Activated CD4-positive, alpha-beta memory T cell treated with anti-CD3 and anti-CD28 coated beads for 36 hours (primary cell): ENCODE results near the gene ANXA6. TPM values are rescaled to one million over a fixed set of nuclear protein-coding genes. Genes with fewer than 3 reads are reported as not detected.

Experiments used
- CTCF ChIA-PET: fragments of 350-600 bp; sonication (Branson Sonifier 250); formaldehyde crosslinking; loops from one replicate; lab custom pipeline; 2021; ENCODE audit warnings: antibody characterized with exemption, inconsistent platforms; lab: Charles Lee
- POLR2A ChIA-PET: fragments of 350-600 bp; sonication (Branson Sonifier 250); formaldehyde crosslinking; loops from one replicate; lab custom pipeline; 2021; ENCODE audit warnings: antibody characterized with exemption; lab: Charles Lee
- DNase-seq: peaks from one replicate; pipeline ENCODE4 v3.0.0-alpha.2; 2020
- H3K27ac Mint-ChIP-seq: one replicate; pipeline ENCODE4 v1.8.0; 2021; ENCODE audit warnings: mixed read lengths
- H3K27me3 Mint-ChIP-seq: one replicate; pipeline ENCODE4 v1.8.0; 2021; ENCODE audit warnings: mixed read lengths
- H3K36me3 Mint-ChIP-seq: one replicate; pipeline ENCODE4 v1.8.0; 2021; ENCODE audit warnings: mixed read lengths
- H3K4me1 Mint-ChIP-seq: one replicate; pipeline ENCODE4 v1.8.0; 2021; ENCODE audit warnings: low read depth, mixed read lengths
- H3K4me3 Mint-ChIP-seq: one replicate; pipeline ENCODE4 v1.8.0; 2021; ENCODE audit warnings: mild to moderate bottlenecking, mixed read lengths
- H3K9me3 Mint-ChIP-seq: one replicate; pipeline ENCODE4 v1.8.0; 2021; ENCODE audit warnings: mixed read lengths
- intact Hi-C: fragments of 100-400 bp; cut with micrococcal nuclease; formaldehyde crosslinking; loops from one replicate; pipeline ENCODE4 v1.15.1; 2023
- total RNA-seq, 2 experiments: library from RNA; stranded (reverse); gene quantifications; one replicate each; pipeline ENCODE4 v1.2.3, GENCODE V29; 2021

Gene ANXA6
- total RNA-seq, 2 experiments from 2014 or later: 430 to 443 TPM

DNA sequence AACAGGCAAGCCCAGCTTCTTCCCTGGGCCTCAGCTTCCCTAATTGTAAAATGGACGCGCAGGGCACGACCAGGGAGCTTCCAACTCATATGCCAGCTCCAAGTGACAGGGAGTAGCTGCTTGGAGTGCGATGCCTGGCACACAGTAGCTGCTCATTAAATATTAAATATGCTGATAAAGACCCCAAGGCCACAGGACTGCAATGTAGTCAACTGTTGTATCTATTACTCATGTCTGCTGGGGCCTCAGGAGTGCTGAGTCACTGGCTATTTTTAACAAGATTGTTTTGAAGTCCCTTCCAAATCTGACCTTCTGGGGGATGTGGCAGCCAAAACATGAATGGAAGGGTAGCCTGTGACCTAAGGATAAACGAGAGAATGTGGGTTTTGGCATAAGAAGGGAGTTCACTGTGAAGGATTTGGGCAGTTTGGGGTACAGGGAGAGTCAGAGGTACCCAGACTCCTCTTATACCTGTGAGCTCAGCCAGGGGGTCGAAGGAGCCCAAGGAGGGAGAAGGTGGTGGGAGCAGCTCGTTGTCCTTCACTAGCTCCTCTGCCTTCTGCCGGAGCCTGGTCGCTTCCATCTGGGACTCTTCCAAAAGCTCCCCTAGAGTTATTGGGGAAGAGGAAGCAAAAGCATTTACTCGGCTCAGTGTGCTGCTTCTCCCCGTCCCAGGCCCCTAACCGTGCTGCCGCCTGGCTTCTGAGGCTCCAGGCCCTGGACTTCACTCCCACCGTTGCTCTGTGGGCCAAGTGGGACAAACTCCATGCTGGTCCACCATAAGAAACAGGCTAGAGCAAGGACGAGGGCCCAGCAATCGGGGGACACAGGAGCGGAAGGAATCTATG lies 94.2 kb downstream of the ANXA6 start:
- peak overlapping the region; percentile 94 for H3K27ac Mint-ChIP-seq
- H3K9me3 Mint-ChIP-seq: no peaks in the 10 kb centered on the region
- no peak for DNase-seq
- CTCF ChIA-PET: interaction anchor here (4.3 to 13.2 kb wide), 2 partner anchors 13 to 52 kb away, joined by 29 to 101 read pairs; no protein-coding TSS in a partner anchor
- H3K36me3 Mint-ChIP-seq: peaks cover 87% of the 10 kb centered on the region
- H3K27me3 Mint-ChIP-seq: no peaks in the 10 kb centered on the region
- intact Hi-C loops: no loop called here
- POLR2A ChIA-PET: interaction anchor here (0.9 to 2.4 kb wide), 5 partner anchors 12 to 26 kb away, joined by 3 to 6 read pairs (median 3); no protein-coding TSS in a partner anchor
- no peak overlapping the region for H3K4me3 Mint-ChIP-seq
- H3K4me1 Mint-ChIP-seq: peaks cover 98% of the 10 kb centered on the region

GRCh38 chr5:151062405-151063141 lies 95.0 kb downstream of the ANXA6 start:
- intact Hi-C loops: no loop called here
- Mint-ChIP-seq H3K4me3 (no peak overlapping the region), H3K36me3 (peaks cover 83% of the 10 kb centered on the region), H3K27ac (peak overlapping the region; percentile 42), H3K27me3 (no peaks in the 10 kb centered on the region), H3K9me3 (no peaks in the 10 kb centered on the region), H3K4me1 (peaks cover 90% of the 10 kb centered on the region)
- ChIA-PET CTCF (interaction anchor here (4.3 to 13.2 kb wide), 2 partner anchors 12 to 53 kb away, joined by 29 to 101 read pairs; no protein-coding TSS in a partner anchor), POLR2A (interaction anchor here (0.9 to 2.4 kb wide), 6 partner anchors 11 to 88 kb away, joined by 3 to 6 read pairs (median 4); no protein-coding TSS in a partner anchor)
- no peak for DNase-seq

- intact Hi-C loops: loop anchor here (1.0 kb wide), 4 partner anchors 18 to 38 kb away; no protein-coding TSS in a partner anchor
- H3K4me1 Mint-ChIP-seq: peaks cover 77% of the 10 kb centered on the region
- H3K27ac Mint-ChIP-seq: peak overlapping the region; percentile 94
- no peak for DNase-seq
- ChIA-PET CTCF (interaction anchor here (1.5 to 13.2 kb wide), 4 partner anchors 10 to 66 kb away, joined by 3 to 101 read pairs (median 16); no protein-coding TSS in a partner anchor), POLR2A (interaction anchor here (0.8 to 1.8 kb wide), 5 partner anchors 8 to 27 kb away, joined by 3 to 11 read pairs (median 5); no protein-coding TSS in a partner anchor)
- H3K27me3 Mint-ChIP-seq: no peaks in the 10 kb centered on the region
- no peaks in the 10 kb centered on the region for H3K9me3 Mint-ChIP-seq
- H3K4me3 Mint-ChIP-seq: no peak overlapping the region
- H3K36me3 Mint-ChIP-seq: peaks cover 86% of the 10 kb centered on the region
These were observed 96.8 kb downstream of the ANXA6 start for GRCh38 chr5:151060742-151061141.

DNA sequence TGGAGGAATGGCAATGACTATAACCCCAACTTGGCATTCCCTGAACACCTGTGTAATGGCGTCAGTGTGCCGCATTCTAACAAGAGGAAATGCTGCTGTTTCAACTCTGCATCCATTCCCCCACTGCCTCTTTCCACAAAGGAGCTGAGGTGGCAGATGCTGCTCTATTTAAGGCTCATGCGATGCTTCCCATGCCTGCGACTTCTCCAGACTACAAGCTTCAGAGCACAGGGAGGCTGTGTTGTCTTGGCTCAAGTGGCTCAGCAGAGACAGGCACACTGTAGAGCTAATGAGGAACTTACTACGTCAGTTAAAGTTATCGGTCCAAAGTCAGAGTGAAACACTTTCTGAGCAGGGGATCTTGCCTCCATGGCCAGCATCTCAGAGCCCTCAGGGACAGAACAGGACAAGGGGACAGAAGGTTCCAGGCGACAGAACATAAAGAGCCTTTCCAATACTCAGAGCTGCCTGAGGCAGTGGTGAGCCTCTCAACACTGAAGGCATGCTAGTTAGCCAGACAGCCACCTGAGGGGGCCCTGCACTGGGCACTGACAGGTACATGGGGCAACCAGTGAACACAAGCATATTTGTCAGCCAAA lies 98.6 kb downstream of the ANXA6 start:
- DNase-seq: no peak
- CTCF ChIA-PET: interaction anchor here (0.8 to 13.9 kb wide), 5 partner anchors 9 to 54 kb away, joined by 3 to 382 read pairs (median 4); no protein-coding TSS in a partner anchor
- H3K4me3 Mint-ChIP-seq: peak overlapping the region; percentile 56
- H3K36me3 Mint-ChIP-seq: peaks cover 92% of the 10 kb centered on the region
- POLR2A ChIA-PET: no interaction called here
- peak overlapping the region; percentile 94 for H3K27ac Mint-ChIP-seq
- no peaks in the 10 kb centered on the region for H3K9me3 Mint-ChIP-seq
- H3K27me3 Mint-ChIP-seq: no peaks in the 10 kb centered on the region
- H3K4me1 Mint-ChIP-seq: peaks cover 68% of the 10 kb centered on the region
- intact Hi-C loops: no loop called here

- H3K27me3 Mint-ChIP-seq: no peaks in the 10 kb centered on the region
These were observed 99.3 kb downstream of the ANXA6 start for GRCh38 chr5:151058301-151058700.

GRCh38 chr5:151056379-151057325 lies 100.9 kb downstream of the ANXA6 start:
- POLR2A ChIA-PET: interaction anchor here (1.4 kb wide), 1 partner anchor 42 kb away, joined by 3 read pairs; no protein-coding TSS in a partner anchor

More at GRCh38 chr5:151058301-151058700, 99.3 kb downstream of the ANXA6 start:
- peaks cover 61% of the 10 kb centered on the region for H3K4me1 Mint-ChIP-seq
- no peak overlapping the region for H3K4me3 Mint-ChIP-seq
- peak overlapping the region; percentile 94 for H3K27ac Mint-ChIP-seq
- POLR2A ChIA-PET: no interaction called here
- intact Hi-C loops: no loop called here
- CTCF ChIA-PET: interaction anchor here (0.5 to 13.9 kb wide), 6 partner anchors 9 to 263 kb away, joined by 3 to 382 read pairs (median 4); no protein-coding TSS in a partner anchor
- no peaks in the 10 kb centered on the region for H3K9me3 Mint-ChIP-seq
- peaks cover 90% of the 10 kb centered on the region for H3K36me3 Mint-ChIP-seq
- DNase-seq: no peak

GRCh38 chr5:151055336-151055735 lies 102.2 kb downstream of the ANXA6 start:
- H3K4me1 Mint-ChIP-seq: peaks cover 36% of the 10 kb centered on the region
- intact Hi-C loops: no loop called here
- no peaks in the 10 kb centered on the region for H3K27me3 Mint-ChIP-seq
- ChIA-PET POLR2A (no interaction called here), CTCF (interaction anchor here (1.3 to 13.9 kb wide), 3 partner anchors 11 to 70 kb away, joined by 3 to 382 read pairs (median 101); no protein-coding TSS in a partner anchor)
- H3K36me3 Mint-ChIP-seq: peaks cover 82% of the 10 kb centered on the region
- H3K9me3 Mint-ChIP-seq: no peaks in the 10 kb centered on the region
- H3K27ac Mint-ChIP-seq: peak overlapping the region; percentile 24
- no peak for DNase-seq
- H3K4me3 Mint-ChIP-seq: no peak overlapping the region

More at GRCh38 chr5:151056379-151057325, 100.9 kb downstream of the ANXA6 start:
- Mint-ChIP-seq H3K27ac (peak overlapping the region; percentile 18), H3K4me3 (no peak overlapping the region), H3K27me3 (no peaks in the 10 kb centered on the region), H3K9me3 (no peaks in the 10 kb centered on the region), H3K4me1 (peaks cover 49% of the 10 kb centered on the region), H3K36me3 (peaks cover 86% of the 10 kb centered on the region)
- intact Hi-C loops: no loop called here
- DNase-seq: no peak
- CTCF ChIA-PET: interaction anchor here (0.6 to 13.9 kb wide), 3 partner anchors 20 to 69 kb away, joined by 3 to 382 read pairs (median 3); no protein-coding TSS in a partner anchor

DNA sequence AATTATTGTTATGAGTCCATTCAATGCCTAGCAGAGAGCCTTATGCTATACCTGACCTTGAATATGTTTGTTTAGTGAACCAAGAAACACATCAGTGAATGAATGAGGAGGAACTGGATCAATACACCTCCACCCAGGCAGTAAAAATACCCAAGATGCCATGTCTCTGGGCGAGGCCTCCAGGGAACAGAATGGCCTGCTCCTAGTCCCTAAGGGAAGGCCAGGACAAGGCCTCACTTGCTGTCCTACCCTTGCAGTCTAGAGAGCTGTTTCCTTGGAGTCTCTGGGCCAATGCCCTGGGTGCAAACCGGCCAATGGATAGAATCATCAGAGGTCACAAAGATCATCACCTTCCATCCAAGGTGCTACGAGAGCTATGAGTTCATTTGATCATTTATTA lies 102.9 kb downstream of the ANXA6 start:
- CTCF ChIA-PET: interaction anchor here (9.0 to 13.9 kb wide), 2 partner anchors 12 to 59 kb away, joined by 101 to 382 read pairs; no protein-coding TSS in a partner anchor
- H3K36me3 Mint-ChIP-seq: peaks cover 82% of the 10 kb centered on the region
- H3K4me3 Mint-ChIP-seq: no peak overlapping the region
- no peaks in the 10 kb centered on the region for H3K9me3 Mint-ChIP-seq
- H3K27ac Mint-ChIP-seq: peak overlapping the region; percentile 45
- H3K27me3 Mint-ChIP-seq: no peaks in the 10 kb centered on the region
- intact Hi-C loops: no loop called here
- DNase-seq: no peak
- POLR2A ChIA-PET: no interaction called here
- peaks cover 30% of the 10 kb centered on the region for H3K4me1 Mint-ChIP-seq

DNA sequence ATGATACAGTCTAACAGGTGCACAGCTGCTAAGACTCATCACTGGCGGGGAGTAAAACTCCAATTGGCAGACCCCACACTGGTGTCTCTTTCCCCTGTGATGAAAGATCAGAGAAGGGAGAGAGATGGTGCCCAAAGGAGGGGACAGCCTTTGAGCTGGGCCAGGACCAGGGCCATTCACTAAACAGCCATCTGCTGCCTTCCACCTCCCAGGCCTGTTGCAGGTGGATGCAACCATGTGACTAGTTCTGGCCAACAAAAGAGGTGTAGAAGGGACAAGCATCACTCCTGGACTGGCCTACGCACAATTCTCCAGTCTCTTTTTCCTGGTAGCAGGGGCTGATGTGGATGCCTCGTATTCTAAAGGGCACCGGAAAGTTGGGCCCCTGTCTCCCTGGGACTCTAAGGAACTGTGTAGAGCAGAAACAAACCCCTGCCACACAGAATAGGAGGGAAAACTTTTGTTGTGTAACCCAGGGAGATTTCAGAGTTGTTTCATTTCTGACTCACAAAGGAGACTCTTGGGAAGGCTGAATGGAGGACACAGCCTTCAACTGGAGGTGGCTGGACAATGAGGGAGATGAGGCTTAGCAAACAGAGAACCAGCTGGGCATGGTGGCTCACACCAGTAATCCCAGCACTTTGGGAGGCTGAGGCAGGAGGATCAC lies 103.7 kb downstream of the ANXA6 start:
- Mint-ChIP-seq H3K4me3 (no peak overlapping the region), H3K27ac (peak overlapping the region; percentile 66), H3K36me3 (peaks cover 79% of the 10 kb centered on the region), H3K9me3 (no peaks in the 10 kb centered on the region), H3K4me1 (peaks cover 22% of the 10 kb centered on the region), H3K27me3 (no peaks in the 10 kb centered on the region)
- DNase-seq: no peak
- intact Hi-C loops: no loop called here
- POLR2A ChIA-PET: no interaction called here
- CTCF ChIA-PET: interaction anchor here (6.9 to 13.9 kb wide), 3 partner anchors 13 to 111 kb away, joined by 92 to 382 read pairs (median 101); no protein-coding TSS in a partner anchor

DNA sequence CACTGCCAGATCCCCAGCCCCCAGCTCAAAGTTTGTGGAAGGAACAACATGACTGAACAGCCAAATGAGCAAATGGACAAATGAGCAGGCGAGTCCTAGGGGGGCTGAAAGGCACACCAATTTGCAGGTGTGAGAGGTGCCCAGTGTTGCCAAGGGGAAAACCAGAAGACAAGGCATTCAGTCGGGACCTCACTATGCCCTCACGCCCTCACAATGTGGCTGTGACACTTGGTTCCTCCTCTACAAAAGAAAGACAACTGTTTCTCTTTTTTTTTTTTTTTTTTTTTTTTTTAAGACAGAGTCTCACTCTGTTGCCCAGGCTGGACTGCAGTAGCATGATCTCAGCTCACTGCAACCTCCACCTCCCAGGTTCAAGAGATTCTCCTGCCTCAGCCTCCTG lies 104.7 kb downstream of the ANXA6 start:
- ChIA-PET CTCF (interaction anchor here (0.8 to 13.9 kb wide), 17 partner anchors 12 to 186 kb away, joined by 3 to 382 read pairs (median 11); partner anchors contain the start of gene TNIP1), POLR2A (interaction anchor here (1.3 kb wide), 1 partner anchor 46 kb away, joined by 4 read pairs; no protein-coding TSS in a partner anchor)
- no peaks in the 10 kb centered on the region for H3K27me3 Mint-ChIP-seq
- peaks cover 81% of the 10 kb centered on the region for H3K36me3 Mint-ChIP-seq
- intact Hi-C loops: no loop called here
- DNase-seq: no peak
- H3K27ac Mint-ChIP-seq: peak overlapping the region; percentile 47
- peaks cover 19% of the 10 kb centered on the region for H3K4me1 Mint-ChIP-seq
- H3K4me3 Mint-ChIP-seq: no peak overlapping the region
- H3K9me3 Mint-ChIP-seq: no peaks in the 10 kb centered on the region
